HepG2 (cell line): ENCODE measurements around the gene PDLIM7. TPM values are rescaled to one million over a fixed set of nuclear protein-coding genes. Genes with fewer than 3 reads are reported as not detected.

Experiments
- EZH2 ChIP-seq: conservative IDR thresholded peaks from 2 replicates; pipeline ENCODE4 v1.6.1; 2012; ENCODE audit warnings: mild to moderate bottlenecking, low read depth, low read length, moderate library complexity
- MTA1 ChIP-seq: sonication (generic); formaldehyde crosslinking; IDR thresholded peaks from 2 replicates; pipeline ENCODE4 v1.4.0; 2020; ENCODE audit warnings: missing genetic modification reagents, mild to moderate bottlenecking, borderline replicate concordance
- MYNN ChIP-seq: sonication (generic); formaldehyde crosslinking; IDR thresholded peaks from 2 replicates; pipeline ENCODE4 v1.4.0; 2020; ENCODE audit warnings: mild to moderate bottlenecking, low read depth, missing genetic modification reagents
- POLR2AphosphoS5 ChIP-seq: IDR thresholded peaks from 2 replicates; pipeline ENCODE4 v1.6.1; 2012; ENCODE audit warnings: low read depth, low read length
- ZFP37 ChIP-seq: sonication (generic); formaldehyde crosslinking; IDR thresholded peaks from 2 replicates; pipeline ENCODE4 v1.4.0; 2020; ENCODE audit warnings: missing genetic modification reagents, borderline replicate concordance
- ZKSCAN8 ChIP-seq: IDR thresholded peaks from 2 replicates; pipeline ENCODE4 v1.6.1; 2016; ENCODE audit warnings: borderline replicate concordance, missing genetic modification reagents, missing compliant biosample characterization
- ZNF101 ChIP-seq: sonication (generic); formaldehyde crosslinking; IDR thresholded peaks from 2 replicates; pipeline ENCODE4 v1.4.0; 2020; ENCODE audit warnings: mild to moderate bottlenecking, low read depth, missing genetic modification reagents, borderline replicate concordance
- ZNF124 ChIP-seq: sonication (generic); formaldehyde crosslinking; IDR thresholded peaks from 2 replicates; pipeline ENCODE4 v1.4.0; 2020; ENCODE audit warnings: missing genetic modification reagents
- ZNF263 ChIP-seq: sonication (generic); formaldehyde crosslinking; IDR thresholded peaks from 2 replicates; pipeline ENCODE4 v1.4.0; 2020; ENCODE audit warnings: missing genetic modification reagents
- ZNF292 ChIP-seq: sonication (generic); formaldehyde crosslinking; IDR thresholded peaks from 2 replicates; pipeline ENCODE4 v1.8.1; 2022; ENCODE audit warnings: mild to moderate bottlenecking, low read depth, missing genetic modification reagents, borderline replicate concordance
- ZNF501 ChIP-seq: sonication (generic); formaldehyde crosslinking; IDR thresholded peaks from 2 replicates; pipeline ENCODE4 v1.5.1; 2020; ENCODE audit warnings: mild to moderate bottlenecking, moderate library complexity, missing genetic modification reagents
- polyA plus RNA-seq, 8 experiments: library from polyadenylated mRNA; depleted of rRNA in 3 of 8; stranded (reverse) in 7 of 8; unstranded in 1 of 8; fragments of >200 nt; fragmentation: Illumina TruSeq in 4 of 8; extraction: Trizol in 4 of 8; gene quantifications; 2 replicates each; pipeline versions ENCODE4 v1.2.1 to v1.2.3, GENCODE V29; 2011 to 2016; ENCODE audit warnings: low read depth in 4 of 8, missing spikeins in 1 of 8, mixed read lengths in 1 of 8; ENCODE audit not compliant: insufficient read depth in 1 of 8
- total RNA-seq, 5 experiments: library from RNA; depleted of rRNA; stranded (reverse); fragments of >200 nt; fragmentation: Illumina TruSeq; extraction: Trizol; gene quantifications; 2 replicates each; pipeline ENCODE4 v1.2.3, GENCODE V29; 2016; ENCODE audit warnings: low read depth in 1 of 5
- TF ChIP-seq, protein P1 (sequence below): sonication (generic); formaldehyde crosslinking; IDR thresholded peaks from 2 replicates; pipeline ENCODE4 v1.4.0; 2020; ENCODE audit warnings: mild to moderate bottlenecking, missing genetic modification reagents
- TF ChIP-seq, protein P2 (sequence below), 2 experiments: sonication (generic) in 1 of 2; formaldehyde crosslinking in 1 of 2; IDR thresholded peaks; 2 replicates each; pipeline versions ENCODE4 v1.4.0 to v1.6.1; 2018 to 2020; ENCODE audit warnings: missing genetic modification reagents in 2 of 2, borderline replicate concordance in 1 of 2, low read depth in 1 of 2, mild to moderate bottlenecking in 1 of 2, missing biosample characterization in 1 of 2
- TF ChIP-seq, protein P3 (sequence below): sonication (generic); formaldehyde crosslinking; IDR thresholded peaks from 2 replicates; pipeline ENCODE4 v1.8.1; 2023; ENCODE audit warnings: mild to moderate bottlenecking, missing genetic modification reagents, borderline replicate concordance
- TF ChIP-seq, protein P4 (sequence below): sonication (generic); formaldehyde crosslinking; IDR thresholded peaks from 2 replicates; pipeline ENCODE4 v1.4.0; 2020; ENCODE audit warnings: missing genetic modification reagents
- TF ChIP-seq, protein P5 (sequence below): IDR thresholded peaks from 2 replicates; pipeline ENCODE4 v1.6.1; 2016
- TF ChIP-seq, protein P6 (sequence below): sonication (generic); formaldehyde crosslinking; IDR thresholded peaks from 2 replicates; pipeline ENCODE4 v1.4.0; 2020; ENCODE audit warnings: missing genetic modification reagents, borderline replicate concordance
- TF ChIP-seq, protein P7 (sequence below): sonication (generic); formaldehyde crosslinking; IDR thresholded peaks from 2 replicates; pipeline ENCODE4 v1.5.0; 2020; ENCODE audit warnings: missing genetic modification reagents

PDLIM7 gene
- total and polyA plus RNA-seq, 2 of the 13 experiments (the other 11 are each of a cell fraction or from before 2014, with no cell fraction given): 21.1 to 31.3 TPM

DNA sequence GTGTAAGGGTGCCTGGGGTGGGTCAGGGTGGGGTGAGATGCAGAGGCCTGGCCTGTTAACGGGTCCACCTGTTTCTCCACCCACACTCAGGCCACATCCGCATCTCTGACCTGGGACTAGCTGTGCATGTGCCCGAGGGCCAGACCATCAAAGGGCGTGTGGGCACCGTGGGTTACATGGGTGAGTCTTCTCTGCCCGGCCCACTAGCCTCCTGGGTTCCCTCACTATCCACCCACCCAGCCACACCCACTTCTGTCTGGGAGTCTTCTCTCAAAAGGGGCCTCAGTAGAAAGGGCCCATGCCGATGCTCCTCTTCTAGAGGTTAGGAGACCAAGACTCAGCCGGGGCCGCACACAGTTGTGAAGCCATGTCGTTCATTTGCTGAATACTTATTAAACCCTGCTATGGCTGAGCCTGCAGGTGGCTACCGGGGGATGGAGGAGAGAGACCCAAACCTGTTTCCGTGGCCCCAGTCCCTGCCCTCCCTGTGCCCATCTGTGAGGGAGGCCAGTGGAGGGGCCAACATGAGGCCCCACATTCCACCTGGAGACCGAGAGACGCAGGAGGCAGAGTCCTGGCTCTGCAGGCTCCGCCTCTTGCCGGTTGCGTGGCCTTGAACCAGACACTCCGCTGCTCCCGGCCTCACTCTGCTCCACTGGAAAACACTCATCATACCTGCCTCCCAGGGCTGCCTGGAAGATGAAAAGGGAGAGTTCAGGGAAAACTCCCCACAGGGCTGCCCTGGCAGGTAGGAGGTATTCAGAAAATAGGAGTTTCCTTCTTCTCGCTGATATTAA lies 62.3 kb downstream of the PDLIM7 start (continued):
- TF ChIP-seq, protein P1, sequence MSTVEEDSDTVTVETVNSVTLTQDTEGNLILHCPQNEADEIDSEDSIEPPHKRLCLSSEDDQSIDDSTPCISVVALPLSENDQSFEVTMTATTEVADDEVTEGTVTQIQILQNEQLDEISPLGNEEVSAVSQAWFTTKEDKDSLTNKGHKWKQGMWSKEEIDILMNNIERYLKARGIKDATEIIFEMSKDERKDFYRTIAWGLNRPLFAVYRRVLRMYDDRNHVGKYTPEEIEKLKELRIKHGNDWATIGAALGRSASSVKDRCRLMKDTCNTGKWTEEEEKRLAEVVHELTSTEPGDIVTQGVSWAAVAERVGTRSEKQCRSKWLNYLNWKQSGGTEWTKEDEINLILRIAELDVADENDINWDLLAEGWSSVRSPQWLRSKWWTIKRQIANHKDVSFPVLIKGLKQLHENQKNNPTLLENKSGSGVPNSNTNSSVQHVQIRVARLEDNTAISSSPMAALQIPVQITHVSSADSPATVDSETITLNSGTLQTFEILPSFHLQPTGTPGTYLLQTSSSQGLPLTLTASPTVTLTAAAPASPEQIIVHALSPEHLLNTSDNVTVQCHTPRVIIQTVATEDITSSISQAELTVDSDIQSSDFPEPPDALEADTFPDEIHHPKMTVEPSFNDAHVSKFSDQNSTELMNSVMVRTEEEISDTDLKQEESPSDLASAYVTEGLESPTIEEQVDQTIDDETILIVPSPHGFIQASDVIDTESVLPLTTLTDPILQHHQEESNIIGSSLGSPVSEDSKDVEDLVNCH (CRISPR knock-in tag): no peak
- TF ChIP-seq EZH2 (no peak), ZNF263 (CRISPR knock-in tag) (no peak), ZNF101 (CRISPR knock-in tag) (no peak), ZNF501 (peak; percentile 66), MTA1 (CRISPR knock-in tag) (peak; percentile 47; the same call in 1 of the 2 replicates), ZNF292 (CRISPR knock-in tag) (no peak), MYNN (no peak), ZKSCAN8 (no peak), ZFP37 (CRISPR knock-in tag) (no peak), POLR2AphosphoS5 (no peak), ZNF124 (CRISPR knock-in tag) (no peak)
- TF ChIP-seq, protein P2, sequence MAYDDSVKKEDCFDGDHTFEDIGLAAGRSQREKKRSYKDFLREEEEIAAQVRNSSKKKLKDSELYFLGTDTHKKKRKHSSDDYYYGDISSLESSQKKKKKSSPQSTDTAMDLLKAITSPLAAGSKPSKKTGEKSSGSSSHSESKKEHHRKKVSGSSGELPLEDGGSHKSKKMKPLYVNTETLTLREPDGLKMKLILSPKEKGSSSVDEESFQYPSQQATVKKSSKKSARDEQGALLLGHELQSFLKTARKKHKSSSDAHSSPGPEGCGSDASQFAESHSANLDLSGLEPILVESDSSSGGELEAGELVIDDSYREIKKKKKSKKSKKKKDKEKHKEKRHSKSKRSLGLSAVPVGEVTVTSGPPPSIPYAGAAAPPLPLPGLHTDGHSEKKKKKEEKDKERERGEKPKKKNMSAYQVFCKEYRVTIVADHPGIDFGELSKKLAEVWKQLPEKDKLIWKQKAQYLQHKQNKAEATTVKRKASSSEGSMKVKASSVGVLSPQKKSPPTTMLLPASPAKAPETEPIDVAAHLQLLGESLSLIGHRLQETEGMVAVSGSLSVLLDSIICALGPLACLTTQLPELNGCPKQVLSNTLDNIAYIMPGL (CRISPR knock-in tag; IDR thresholded peaks at IDR 0.05; ENCODE audit: borderline replicate concordance in 1 of 2, low read depth in 1 of 2): 0 out of 4 replicates have a peak, but pooled peaks of 1 of the 2 experiments have one; percentile 34
- TF ChIP-seq, protein P3, sequence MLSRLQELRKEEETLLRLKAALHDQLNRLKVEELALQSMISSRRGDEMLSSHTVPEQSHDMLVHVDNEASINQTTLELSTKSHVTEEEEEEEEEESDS (CRISPR knock-in tag): no peak
- TF ChIP-seq, protein P4, sequence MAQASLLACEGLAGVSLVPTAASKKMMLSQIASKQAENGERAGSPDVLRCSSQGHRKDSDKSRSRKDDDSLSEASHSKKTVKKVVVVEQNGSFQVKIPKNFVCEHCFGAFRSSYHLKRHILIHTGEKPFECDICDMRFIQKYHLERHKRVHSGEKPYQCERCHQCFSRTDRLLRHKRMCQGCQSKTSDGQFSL (CRISPR knock-in tag): no peak
- TF ChIP-seq, protein P5, sequence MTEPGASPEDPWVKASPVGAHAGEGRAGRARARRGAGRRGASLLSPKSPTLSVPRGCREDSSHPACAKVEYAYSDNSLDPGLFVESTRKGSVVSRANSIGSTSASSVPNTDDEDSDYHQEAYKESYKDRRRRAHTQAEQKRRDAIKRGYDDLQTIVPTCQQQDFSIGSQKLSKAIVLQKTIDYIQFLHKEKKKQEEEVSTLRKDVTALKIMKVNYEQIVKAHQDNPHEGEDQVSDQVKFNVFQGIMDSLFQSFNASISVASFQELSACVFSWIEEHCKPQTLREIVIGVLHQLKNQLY (CRISPR knock-in tag): no peak
- TF ChIP-seq, protein P6, sequence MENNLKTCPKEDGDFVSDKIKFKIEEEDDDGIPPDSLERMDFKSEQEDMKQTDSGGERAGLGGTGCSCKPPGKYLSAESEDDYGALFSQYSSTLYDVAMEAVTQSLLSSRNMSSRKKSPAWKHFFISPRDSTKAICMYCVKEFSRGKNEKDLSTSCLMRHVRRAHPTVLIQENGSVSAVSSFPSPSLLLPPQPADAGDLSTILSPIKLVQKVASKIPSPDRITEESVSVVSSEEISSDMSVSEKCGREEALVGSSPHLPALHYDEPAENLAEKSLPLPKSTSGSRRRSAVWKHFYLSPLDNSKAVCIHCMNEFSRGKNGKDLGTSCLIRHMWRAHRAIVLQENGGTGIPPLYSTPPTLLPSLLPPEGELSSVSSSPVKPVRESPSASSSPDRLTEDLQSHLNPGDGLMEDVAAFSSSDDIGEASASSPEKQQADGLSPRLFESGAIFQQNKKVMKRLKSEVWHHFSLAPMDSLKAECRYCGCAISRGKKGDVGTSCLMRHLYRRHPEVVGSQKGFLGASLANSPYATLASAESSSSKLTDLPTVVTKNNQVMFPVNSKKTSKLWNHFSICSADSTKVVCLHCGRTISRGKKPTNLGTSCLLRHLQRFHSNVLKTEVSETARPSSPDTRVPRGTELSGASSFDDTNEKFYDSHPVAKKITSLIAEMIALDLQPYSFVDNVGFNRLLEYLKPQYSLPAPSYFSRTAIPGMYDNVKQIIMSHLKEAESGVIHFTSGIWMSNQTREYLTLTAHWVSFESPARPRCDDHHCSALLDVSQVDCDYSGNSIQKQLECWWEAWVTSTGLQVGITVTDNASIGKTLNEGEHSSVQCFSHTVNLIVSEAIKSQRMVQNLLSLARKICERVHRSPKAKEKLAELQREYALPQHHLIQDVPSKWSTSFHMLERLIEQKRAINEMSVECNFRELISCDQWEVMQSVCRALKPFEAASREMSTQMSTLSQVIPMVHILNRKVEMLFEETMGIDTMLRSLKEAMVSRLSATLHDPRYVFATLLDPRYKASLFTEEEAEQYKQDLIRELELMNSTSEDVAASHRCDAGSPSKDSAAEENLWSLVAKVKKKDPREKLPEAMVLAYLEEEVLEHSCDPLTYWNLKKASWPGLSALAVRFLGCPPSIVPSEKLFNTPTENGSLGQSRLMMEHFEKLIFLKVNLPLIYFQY: no peak
- TF ChIP-seq, protein P7, sequence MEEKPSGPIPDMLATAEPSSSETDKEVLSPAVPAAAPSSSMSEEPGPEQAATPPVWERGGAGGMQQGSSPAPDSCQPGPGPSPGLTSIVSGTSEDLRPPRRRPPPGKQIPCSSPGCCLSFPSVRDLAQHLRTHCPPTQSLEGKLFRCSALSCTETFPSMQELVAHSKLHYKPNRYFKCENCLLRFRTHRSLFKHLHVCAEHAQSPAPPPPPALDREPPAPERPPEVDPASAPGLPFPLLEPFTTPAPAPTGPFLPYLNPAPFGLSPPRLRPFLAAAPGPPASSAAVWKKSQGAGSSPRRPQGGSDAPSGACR (CRISPR knock-in tag): no peak
